Activated naive CD4-positive, alpha-beta T cell treated with anti-CD3 and anti-CD28 coated beads, Interleukin-2, amount 50 U/mL, for 16 hours (primary cell): ENCODE measurements around the gene TREX2.

Experiments
- DNase-seq: peaks from one replicate; pipeline ENCODE4 v3.0.0-alpha.2; 2020

The TREX2 gene

GRCh38 chrX:153455571-153455970 is 9.7 kb upstream of the TREX2 start:
- DNase-seq, result no peak

GRCh38 chrX:153454901-153455550 is 9.2 kb upstream of the TREX2 start:
- no peak for DNase-seq

DNA sequence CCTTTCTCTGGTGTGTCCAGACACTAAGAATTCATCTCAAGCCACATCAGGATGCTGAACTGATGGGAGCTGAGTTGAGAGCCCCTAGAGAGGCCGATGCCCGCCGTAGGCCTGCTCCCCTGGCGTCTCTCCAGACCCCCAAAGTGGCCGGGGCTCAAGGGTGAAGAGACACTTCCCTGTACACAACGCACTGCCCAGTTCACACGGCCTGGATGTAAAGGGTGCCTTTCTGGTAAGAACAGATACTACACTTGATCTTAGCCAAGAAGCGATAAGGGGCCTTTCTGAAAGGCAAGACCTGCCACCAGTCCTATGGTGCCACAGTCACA is 5.1 kb upstream of the TREX2 start:
- DNase-seq, result no peak

GRCh38 chrX:153450114-153450948 is 4.5 kb upstream of the TREX2 start:
- no peak for DNase-seq

GRCh38 chrX:153449368-153450113 is 3.7 kb upstream of the TREX2 start:
- no peak for DNase-seq

GRCh38 chrX:153448556-153449367 is 2.9 kb upstream of the TREX2 start:
- no peak for DNase-seq

GRCh38 chrX:153447581-153447960 is 1.7 kb upstream of the TREX2 start:
- DNase-seq, result no peak

- no peak for DNase-seq
These were observed 1.2 kb upstream of the TREX2 start for GRCh38 chrX:153446950-153447580.

DNA sequence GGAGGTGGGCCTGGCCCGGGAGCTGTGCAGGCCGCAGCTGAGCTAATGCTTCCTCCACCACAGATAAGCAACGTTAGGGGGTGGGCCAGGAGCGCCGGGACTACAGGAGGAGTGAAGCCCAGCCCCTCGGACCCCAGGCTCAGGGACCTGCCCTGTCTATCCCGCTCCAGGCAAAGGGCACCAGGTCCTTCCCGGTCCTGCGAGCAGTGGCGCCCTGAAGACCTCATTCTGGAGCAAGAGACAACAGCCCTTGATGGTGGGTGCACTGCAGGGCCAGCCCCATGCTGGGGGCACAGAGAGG is 730 bp upstream of the TREX2 start:
- DNase-seq, result no peak

GRCh38 chrX:153445106-153445855 is 575 bp downstream of the TREX2 start:
- no peak for DNase-seq

DNA sequence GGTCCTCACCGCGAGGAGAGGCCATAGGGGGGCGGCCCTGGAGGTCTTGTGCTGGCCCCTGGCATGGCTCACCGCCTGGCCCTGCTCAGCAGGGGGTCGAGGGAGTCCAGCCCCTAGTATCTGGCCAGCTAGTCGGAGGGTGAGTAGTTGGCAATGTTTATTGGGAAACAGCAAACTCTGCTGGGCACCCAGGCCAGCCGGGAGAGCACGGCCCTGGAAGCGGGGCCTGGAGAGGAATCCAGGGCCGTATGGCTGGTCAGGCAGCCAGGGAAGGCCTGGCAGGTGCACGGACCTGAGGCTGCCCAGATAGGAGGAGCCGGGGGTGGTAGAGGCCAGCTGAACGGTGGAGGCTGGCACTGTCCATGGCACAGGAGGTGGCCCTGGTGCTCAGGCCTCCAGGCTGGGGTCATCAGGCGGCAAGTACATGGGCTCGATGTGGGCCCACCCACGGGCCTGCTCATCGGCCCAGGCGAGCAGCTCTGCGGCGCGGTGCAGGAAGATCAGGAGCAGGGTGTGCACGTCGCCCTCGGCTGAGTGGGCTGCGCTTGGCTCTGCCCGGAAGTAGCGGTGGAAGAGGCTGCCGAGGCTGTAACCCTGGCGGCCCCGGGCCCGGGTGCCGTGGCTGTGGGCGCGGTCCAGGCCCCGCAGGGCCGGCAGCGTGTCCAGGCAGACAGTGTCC is 1.4 kb downstream of the TREX2 start:
- no peak for DNase-seq

DNA sequence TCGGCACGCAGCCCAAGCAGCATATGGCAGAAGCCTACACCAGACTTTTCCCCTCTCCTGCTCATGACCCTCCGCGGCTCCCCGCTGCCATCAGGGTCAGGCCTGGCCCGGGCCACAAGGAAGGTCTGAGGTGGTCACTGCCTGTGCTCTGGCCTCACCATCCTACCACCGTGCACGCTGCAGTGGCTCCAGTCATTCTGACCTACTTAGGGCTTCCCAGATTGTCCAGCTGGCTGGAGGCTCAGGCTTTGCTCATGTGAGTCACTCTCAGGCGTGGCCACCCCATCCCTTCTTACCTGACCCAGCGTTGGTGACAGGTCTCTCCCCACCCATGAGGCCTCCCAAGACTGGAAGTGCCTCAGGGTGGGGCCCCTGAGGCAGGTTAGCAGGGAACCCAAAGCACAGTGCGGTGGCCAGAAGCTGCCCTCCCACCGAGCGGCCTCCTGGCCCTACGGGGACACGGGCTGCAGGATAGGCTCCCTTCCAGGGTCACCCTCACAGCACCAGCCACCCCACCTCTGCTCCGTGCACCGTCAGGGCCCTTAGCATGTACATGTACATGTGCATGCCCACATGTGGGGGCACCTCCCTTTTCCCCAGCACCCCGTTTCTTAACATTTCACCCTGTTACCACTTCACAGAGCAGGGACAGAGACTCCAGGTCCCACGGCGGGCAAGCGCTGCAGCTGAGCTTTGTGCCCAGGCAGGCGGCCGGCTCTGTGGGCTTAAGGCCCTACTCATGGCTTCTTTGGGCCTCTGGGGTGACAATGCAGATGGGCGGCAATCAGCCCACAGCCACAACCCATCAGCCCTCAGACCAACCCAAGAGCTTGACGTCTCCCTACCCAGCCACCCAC is 2.2 kb downstream of the TREX2 start:
- no peak for DNase-seq

GRCh38 chrX:153442463-153442862 is 3.4 kb downstream of the TREX2 start:
- DNase-seq, result no peak

DNA sequence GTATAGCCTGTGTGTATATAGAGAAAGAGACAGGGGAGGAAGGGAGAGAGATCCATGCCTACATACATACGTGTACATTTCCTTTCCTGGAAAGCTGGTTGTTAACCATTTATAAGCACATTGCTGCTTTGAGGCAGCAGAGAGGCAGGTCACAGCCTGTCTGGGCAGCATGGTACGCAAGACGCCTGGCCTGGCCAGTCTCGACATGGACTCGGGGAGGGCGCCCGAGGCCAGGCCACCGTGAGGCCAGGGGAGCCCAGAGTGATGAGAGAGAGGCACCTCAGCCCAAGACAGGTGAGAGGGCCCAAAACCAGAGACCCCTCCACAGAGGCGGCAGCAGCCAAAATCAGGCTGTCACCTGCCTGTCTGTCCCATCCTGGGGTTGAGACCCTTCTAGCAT is 3.9 kb downstream of the TREX2 start:
- no peak for DNase-seq

GRCh38 chrX:153441296-153441695 is 4.6 kb downstream of the TREX2 start:
- DNase-seq, result no peak

DNA sequence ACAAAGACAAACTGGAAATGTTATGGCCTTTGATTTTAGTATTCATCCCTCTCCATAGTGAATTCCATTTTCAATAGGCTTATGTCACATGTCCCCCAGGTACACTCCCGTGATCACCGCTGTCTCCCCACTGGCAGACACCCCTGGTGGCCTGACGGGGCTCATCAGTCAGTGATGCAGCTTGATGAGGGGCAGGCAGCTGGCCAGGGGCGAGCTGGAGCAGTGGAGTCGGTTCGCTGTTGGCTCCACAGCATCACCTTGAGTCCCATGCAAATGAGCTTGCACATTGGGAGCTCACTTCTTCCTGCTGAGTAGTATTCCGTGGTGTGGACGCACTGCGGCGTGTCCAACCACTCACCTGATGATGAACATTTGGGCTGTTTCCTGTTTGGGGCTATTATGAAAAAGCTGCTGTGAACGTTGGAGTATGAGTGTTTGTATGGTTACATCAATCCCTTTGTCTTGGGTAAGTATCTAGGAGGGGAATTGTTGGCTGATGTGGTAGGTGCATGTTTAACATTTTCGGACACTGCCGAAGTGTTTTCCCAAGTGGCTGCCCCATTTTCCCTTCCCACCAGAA is 5.2 kb downstream of the TREX2 start:
- no peak for DNase-seq

DNA sequence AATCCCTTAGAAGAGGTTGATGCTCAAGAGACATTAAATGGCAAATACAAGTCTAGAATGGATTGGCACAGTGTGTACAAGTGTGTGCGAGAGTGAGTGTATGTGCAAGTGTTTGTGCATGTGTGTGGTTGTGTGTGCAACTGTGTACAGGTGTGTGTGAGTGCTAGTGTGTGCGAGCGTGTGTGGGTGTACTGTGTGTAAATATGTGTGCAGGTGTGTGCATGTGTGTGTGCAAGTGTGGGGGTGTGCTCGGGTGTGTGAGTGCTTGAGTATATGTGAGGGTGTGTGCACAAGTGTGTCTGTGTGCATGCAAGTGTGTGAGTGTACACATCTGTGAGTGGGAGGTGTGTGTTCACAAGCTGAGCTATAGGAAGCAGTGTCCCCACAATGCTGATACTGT is 5.9 kb downstream of the TREX2 start:
- no peak for DNase-seq

GRCh38 chrX:153438532-153438931 is 7.3 kb downstream of the TREX2 start:
- DNase-seq, result no peak

DNA sequence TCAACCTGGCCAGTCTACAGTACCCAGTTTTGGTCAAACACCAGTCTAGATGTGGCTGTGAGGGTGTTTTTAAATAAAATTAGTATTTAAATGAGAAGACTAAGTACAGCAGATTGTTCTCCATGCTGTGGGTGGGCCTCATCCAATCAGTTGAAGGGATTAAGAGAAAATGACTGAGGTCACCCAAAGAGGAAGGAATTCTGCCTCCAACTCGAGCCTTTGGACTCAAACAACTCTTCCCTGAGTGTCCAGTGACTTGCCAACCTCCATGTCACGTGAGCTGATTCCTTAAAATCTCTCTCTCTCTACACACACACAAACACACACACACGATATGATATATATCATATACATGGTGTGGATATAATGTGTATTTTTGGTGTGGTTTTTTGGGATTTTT is 10.0 kb downstream of the TREX2 start:
- no peak for DNase-seq

GRCh38 chrX:153434801-153435200 is 11.1 kb downstream of the TREX2 start:
- DNase-seq, result no peak
